HG03442 (cell line): ENCODE results near the gene CCDC7.
"Not testable (repeated sequence)": the region's sequence is repeated elsewhere in the genome, so short reads cannot be mapped to it uniquely, and the experiment has no call there.

Source experiments
- ATAC-seq: cut with Tn5 transposase; IDR thresholded peaks from one replicate; pipeline ENCODE4 v1.9.1; 2021; ENCODE audit warnings: mild to moderate bottlenecking, moderate library complexity; ENCODE audit not compliant: unreplicated experiment

CCDC7 gene

DNA sequence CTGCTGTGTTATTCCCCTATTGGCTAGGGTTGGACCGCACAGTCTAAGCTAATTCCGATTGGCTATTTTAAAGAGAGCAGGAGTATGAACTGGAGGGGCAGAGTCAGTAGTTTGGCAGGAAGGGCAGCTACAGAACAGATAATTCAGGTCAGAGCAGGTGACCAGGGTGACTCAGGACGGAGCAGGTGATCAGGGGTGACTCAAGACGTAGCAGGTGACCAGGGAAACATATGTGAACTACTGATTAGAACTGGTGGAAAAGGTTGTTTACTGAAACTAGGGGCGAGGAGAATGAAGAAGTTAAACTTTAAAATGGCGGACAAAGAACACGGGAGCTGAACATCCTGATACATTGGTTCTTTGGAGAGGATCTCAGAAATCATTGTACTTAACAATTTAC lies 102.3 kb downstream of the CCDC7 start:
- no peak for ATAC-seq

DNA sequence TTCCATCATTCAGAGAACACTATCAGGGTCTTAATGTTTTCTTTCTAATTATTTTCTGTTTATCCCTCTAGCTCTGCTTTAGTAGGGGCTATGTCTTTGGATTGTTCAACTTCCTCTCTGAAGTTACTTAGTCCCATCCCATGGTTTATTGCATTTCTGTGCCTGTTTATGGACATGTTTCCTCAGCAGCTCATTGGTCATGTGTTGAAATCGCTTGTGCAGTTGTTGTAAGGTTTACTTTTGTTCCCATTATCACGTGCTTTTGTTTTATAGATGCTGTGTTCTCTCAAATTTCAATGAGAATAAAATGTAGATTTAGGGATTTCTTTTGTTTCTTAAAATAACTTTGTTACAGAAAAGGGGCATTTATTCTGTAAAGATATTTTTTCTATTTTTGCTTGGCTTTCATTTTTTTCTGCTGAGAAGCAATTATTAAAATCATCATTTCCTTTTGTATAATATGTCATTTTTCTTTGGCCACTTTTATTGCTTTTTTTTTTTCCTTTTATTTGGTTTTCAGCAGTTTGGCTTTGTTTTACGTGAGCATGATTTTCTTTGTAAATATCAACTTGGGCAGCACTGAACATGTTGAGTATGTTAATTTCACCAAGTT lies 110.9 kb downstream of the CCDC7 start:
- ATAC-seq, result no peak

DNA sequence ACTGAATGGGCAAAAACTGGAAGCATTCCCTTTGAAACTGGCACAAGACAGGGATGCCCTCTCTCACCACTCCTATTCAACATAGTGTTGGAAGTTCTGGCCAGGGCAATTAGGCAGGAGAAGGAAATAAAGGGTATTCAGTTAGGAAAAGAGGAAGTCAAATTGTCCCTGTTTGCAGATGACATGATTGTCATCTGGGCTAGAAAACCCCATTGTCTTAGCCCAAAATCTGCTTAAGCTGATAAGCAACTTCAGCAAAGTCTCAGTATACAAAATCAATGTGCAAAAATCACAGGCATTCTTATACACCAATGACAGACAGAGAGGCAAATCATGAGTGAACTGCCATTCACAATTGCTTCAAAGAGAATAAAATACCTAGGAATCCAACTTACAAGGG lies 116.8 kb downstream of the CCDC7 start:
- ATAC-seq, result not testable (repeated sequence)

DNA sequence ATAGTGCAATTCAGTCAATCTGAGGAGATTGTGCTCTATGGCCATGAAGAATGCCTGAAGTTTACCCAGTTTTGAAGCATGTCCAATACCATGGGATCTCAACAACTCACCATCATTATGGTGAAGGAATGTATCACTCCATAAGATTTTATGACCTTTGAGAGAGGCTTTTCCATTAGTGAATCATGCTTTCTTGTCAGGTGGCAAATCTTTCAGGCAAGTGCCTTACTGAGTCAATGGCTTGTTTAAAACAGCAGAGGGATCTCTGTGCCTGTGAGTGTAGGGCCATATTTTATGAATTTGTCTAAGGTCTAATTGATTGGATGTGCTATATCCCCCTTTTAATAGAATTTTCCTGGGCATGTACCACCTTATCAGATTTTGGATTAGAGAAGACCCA lies 131.5 kb downstream of the CCDC7 start:
- no peak for ATAC-seq

DNA sequence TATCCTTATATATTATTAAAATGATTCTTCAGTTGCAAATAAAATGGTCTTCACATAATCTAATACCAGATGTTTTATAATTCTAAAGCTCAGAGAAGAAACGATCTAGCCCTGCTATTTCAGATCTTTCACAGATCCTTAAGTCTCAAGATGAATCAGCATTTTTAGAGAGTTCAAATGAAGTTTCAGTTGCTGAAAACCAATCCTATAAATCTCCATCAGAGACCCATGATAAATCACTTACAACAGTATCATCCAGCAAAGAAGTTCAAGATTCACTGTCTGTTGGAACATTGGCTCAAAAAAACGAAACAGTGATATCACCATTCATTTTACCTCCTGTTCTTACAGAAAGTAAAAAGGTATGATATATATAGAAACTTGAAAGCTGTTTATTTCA lies 137.0 kb downstream of the CCDC7 start:
- ATAC-seq, result no peak

DNA sequence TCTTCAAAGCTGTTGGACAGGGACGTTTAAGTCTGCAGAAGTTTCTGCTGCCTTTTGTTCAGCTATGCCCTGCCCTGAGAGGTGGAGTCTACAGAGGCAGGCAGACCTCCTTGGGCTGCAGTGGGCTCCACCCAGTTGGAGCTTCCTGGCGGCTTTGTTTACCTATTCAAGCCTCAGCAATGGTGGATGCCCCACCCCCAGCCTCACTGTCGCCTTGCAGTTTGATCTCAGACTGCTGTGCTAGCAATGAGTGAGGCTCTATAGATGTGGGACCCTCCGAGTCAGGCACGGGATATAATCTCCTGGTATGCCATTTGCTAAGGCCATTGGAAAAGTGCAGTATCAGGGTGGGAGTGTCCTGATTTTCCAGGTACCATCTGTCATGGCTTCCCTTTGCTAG lies 152.1 kb downstream of the CCDC7 start:
- not testable (repeated sequence) for ATAC-seq

DNA sequence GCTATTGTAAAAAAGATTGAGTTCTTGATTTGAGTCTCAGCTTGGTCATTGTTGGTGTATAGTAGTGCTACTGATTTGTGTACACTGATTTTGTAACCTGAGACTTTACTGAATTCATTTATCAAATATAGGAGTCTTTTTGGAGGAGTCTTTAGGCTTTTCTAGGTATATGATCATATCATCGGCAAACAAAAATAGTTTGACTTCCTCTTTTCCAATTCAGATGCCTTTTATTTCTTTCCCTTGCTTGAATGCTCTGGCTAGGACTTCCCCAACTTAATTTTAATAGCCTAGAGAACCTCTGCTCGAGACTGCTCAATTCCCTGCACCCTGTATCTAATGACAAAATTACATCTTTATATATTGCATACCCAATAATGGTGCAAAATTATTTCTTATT lies 154.4 kb downstream of the CCDC7 start:
- ATAC-seq, result no peak

DNA sequence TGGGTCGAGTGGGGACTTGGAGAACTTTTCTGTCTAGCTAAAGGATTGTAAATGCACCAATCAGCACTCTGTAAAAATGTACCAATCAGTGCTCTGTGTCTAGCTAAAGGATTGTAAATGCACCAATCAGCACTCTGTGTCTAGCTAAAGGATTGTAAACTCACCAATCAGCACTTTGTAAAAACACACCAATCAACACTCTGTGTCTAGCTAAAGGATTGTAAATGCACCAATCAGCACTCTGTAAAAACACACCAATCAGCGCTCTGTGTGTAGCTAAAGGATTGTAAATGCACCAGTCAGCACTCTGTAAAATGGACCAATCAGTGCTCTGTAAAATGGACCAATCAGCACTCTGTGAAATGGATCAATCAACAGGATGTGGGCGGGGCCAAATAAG lies 155.6 kb downstream of the CCDC7 start:
- not testable (repeated sequence) for ATAC-seq

DNA sequence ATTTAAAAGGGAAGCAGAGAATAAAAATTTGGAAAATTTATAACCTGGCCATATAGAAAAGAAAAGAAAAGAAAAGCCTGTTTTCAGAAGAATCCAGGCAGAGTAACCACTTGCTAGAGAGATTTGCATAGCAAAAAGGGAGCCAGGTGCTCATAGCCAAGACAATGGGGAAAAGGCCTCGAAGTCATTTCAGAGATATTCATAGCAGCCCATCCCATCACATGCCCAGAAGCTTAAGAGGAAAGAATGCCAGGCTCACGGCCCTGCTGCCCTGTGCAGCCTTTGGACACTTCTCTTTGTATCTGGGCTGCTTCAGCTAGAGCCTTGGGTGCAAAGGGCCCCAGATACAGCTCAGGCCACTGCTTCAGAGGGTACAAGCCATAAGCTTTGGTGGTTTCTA lies 159.8 kb downstream of the CCDC7 start:
- ATAC-seq, result no peak

DNA sequence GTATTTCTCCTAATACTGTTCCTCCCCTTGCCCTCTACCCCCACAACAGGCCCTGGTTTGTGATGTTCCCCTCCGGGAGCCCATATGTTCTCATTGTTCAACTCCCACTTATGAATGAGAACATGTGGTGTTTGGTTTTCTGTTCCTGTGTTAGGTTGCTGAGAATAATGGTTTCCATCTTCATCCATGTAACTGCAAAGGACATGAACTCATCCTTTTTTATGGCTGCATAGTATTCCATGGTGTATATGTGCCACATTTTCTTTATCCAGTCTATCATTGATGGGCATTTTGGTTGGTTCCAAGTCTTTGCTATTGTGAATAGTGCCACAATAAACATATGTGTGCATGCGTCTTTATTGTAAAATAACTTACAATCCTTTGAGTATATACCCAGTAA lies 164.6 kb downstream of the CCDC7 start:
- ATAC-seq, result not testable (repeated sequence)

DNA sequence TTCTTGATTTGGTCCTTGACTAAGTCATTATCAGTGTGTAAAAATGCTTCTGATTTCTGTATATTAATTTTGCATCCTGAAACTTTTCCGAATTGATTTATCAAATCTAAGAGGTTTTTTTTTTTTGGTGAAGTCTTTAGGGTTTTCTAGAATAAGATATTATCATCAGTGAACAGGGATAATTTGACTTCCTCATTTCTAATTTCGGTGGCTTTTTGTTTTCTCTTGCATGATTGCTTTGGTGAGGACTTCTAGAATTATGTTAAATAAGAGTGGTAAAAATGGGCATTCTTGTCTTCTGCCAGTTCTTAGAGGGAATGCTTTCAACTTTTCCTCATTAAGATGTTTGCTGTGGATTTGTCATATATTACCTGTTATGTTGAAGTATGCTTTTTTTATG lies 170.5 kb downstream of the CCDC7 start:
- ATAC-seq, result no peak

DNA sequence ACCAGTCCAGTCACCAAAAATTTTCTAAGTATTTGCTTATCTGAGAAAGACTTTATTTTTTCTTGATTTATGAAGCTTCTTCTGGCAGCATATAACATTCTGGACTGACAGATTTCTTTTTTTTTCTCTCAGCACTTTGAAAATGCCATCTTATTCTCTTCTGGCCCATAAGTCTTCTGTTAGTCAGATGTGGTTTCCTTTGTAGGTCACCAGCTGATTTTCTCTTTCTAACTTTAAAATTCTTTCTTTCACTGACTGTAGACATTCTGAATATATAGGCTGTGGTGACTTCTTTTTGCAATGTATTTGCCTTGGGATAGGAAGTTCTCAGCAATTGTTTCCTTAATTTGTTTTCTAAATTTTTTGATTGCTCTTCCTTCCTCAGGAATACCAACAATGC lies 172.5 kb downstream of the CCDC7 start:
- no peak for ATAC-seq

DNA sequence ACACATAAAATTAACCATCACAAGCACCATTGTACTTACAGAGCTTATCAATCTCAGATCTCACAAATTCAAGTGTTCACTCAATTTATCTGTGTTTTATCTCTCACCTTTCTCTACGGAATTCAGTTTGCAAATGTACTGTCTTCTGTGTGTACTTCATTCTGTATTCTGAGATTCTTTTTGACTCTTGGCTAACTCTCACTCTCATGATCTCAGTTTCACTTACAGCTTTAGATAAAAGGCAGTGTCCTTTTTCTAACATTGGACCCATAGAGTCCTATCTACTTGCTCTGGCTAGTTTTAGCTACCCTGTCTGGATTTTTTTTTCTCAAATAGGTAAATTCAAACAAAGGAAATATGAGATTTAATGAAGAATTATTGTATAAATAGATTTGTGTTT lies 176.0 kb downstream of the CCDC7 start:
- no peak for ATAC-seq

DNA sequence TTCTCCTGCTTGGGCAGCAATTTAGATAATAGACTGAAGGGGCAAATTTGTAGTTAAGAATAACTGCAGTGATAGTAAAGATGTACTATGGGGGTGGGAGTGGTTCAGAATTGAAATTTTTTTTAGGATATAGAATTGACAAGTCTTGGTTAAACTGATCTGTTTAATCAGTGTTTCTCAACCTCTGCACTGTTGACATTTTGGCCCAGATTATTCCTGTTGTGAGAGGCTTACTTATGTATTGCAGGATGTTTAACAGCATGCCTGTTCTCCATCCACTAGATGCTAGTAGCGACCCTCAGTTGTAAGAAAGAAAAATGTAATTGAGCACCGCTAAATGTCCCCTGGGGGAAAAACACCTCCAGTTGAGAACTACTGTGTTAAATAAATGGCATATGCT lies 176.5 kb downstream of the CCDC7 start:
- no peak for ATAC-seq

DNA sequence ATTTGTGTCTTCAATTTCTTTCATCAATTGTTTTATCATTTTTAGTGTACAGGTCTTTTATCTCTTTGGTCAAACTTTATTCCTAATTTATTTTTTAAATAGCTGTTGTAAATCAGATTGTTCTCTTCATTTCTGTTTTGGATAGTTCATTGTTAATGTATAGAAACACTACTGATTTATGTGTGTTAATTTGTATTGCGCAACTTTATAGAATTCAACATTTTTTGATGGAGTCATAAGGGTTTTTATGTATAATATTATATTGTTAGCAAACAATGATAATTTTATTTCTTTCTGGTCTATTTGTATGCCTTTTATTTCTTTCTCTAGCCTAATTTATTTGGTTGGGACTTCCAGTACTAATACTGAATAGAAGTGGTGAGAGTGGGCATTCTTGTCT lies 181.2 kb downstream of the CCDC7 start:
- ATAC-seq, result no peak

DNA sequence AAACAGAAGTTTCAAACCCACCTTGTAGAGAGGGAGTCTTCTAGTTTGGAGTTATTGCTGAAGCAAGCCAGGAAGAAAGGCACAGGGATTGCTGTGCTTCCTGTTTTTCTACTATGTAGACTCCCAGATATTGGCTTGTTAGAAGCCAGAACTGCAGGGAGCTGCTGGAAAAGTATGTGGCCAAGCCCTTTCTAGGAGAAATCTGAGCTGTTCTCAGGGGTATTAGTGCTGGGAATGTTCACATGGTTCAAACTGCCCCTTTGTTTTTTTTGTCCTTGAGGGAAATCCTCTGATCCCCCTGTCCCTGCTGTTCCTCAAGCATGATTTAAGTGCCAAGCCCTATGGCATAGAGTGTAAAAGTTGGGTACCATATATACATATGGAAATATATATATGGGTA lies 184.0 kb downstream of the CCDC7 start:
- no peak for ATAC-seq

DNA sequence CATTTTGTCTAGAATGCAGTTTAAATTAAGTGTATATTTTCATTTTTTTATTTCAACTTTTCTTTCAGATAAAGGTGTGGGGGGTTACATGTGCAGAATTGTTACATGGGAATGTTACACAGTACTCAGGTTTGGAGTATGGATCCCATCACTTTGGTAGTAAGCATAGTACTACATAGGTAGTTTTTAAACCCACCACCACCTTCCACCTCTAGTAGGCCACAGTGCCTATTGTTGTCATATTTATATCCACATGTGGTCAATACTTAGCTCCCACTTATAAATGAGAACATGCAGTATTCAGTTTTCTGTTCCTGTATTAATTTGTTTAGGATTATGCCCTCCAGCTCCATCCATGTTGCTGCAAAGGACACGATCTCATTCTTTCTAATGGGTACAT lies 200.6 kb downstream of the CCDC7 start:
- no peak for ATAC-seq

DNA sequence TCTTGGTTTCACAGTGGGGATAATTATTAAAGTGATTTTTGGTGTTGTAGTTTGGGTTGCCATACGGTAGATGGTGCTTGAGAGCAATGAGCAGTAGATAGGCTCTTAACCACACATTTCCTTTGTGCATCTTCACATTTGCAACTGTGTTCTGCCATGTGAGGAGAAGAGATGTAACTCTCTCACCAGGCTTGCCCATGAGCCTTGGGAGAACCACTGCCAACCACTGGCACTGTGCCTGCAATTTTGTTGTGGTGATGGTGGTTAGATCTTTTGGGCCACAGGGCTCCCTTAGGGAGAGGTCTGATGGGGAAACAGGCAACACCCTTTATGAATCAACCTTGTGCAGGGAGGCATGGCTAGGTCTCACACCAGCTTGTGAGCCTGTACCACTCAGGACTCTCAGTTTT lies 204.3 kb downstream of the CCDC7 start:
- ATAC-seq, result peak; percentile 81

DNA sequence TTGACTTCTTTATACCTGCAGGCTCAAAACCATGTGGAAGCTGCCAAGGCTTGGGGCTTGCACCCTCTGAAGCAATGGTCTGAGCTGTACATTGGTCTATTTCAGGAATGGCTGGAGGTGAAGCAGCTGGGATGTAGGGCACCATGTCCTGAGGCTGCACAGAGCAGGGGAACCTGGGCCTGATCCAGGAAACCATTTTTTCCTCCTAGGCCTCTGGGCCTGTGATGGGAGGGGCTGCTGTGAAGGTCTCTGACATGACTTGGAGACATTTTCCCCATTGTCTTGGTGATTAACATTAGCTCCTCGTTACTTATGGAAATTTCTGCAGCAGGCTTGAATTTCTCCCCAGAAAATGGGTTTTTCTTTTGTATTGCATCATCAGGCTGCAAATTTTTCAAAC lies 211.5 kb downstream of the CCDC7 start:
- not testable (repeated sequence) for ATAC-seq

DNA sequence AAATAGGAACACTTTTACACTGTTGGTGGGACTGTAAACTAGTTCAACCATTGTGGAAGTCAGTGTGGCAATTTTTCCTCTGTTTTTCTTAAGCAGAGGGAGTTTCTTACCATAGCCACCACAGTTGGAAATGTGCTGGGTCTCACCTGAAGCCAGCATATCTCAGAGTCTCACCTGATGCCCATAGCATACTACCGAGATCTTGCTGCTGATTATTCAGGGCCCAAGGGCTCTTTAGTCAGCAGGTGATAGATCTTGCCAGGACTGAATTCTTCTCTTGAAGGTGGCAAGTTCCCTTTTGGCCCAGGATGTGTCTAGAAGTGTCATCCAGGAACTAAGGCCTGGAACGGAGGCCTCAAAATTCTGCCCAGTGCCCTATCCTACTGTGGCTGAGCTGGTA lies 215.4 kb downstream of the CCDC7 start:
- no peak for ATAC-seq

DNA sequence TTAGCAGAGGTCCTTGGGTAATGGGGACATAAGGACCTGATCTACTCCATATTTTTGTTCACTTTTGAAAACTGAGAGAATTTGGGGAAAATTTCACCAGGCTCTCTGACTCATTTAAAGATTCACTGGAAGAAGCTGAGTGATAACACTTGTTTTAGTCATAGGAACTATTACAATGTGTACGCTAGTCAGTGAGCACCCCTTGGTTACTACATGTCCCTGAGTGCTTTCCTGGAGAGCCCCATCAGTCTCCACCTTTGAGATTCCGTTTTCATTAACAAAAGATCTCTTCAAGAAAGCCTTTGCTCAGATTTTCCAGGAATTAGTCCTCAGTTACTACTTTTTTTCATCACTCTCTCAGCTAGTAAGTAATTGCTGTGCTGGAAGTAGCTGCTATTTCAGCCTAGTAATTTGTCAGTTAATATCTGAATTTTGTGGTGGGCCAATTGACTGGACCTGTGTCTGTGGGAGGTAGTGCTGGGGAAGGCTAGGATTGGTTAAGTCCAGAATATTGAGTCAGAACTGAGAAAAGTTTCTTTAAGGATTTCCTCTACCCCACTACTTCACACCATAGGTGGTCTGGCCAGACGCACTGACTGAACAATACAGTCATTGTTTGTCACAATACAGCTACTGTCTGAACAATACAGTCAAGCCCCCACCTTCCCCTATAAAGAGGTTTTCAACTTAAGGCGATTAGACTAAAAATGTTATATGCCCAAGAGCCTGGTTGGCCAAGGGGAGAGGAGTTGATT lies 235.0 kb downstream of the CCDC7 start:
- ATAC-seq, result no peak

DNA sequence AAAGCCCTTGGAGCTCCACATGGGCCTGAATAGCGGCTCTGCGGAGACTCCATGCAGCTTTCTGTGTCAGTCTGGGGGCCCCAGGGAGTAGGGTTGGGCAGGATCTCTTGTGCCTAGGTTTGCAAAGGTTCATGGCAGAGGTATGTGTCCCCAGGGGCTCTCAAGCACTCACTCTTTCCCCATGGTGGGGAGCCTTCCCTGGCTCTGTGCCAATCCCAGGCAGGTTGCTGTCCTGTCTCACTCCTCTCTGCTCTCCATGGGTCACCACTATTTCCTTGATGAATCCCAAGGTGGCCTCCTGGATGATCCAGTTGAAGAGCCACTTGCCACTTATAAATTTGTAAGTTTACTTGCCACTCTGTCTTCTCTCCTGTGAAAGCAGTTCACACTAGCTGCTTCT lies 238.4 kb downstream of the CCDC7 start:
- no peak for ATAC-seq

DNA sequence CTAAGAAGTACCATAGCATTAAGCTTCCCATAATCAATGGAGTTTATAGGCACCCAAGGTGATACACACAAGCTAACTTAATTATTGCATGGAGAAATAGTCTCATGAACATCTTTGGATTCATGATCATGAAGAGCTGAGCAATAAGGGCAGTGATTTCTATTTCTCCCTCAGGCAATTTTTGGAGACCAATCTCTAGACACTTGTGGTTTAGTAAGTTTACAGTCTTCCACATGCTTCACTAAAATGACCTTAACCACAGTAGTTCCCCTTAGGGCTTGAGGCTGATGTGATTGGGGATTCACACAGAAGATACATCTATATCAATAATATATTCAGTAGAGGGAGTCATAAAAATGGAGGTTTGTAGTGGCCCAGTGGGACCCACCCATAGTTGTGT lies 241.2 kb downstream of the CCDC7 start:
- ATAC-seq, result no peak
